GM12873 (cell line): Measurements from ENCODE around the gene BBOF1.

Experiments
- TF ChIP-seq, protein P1 (sequence below): IDR thresholded peaks from 2 replicates; pipeline ENCODE4 v1.5.1; 2012; ENCODE audit warnings: low read depth, mild to moderate bottlenecking, moderate library complexity, low read length, control low read depth; ENCODE audit not compliant: insufficient read depth; ENCODE audit errors: missing control alignments

BBOF1 gene

DNA sequence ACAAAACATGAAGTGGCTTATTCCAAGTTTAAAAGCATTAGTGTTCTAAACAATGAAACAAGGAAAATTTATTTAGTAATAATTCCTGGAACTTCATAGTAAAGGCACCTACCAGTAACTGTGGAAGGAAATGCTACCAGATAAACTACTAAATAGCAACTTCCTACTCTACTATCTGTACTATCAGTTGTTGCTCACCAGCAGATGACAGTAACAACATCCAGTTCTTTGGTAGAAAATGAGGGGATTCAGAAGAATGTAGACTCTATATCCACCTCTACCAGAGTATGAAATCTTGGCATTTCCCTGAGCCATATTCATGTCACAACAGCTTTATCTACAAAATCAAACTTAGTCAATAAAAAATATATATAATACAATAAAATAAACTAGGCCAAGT is 3.2 kb upstream of the BBOF1 start:
- TF ChIP-seq, protein P1, sequence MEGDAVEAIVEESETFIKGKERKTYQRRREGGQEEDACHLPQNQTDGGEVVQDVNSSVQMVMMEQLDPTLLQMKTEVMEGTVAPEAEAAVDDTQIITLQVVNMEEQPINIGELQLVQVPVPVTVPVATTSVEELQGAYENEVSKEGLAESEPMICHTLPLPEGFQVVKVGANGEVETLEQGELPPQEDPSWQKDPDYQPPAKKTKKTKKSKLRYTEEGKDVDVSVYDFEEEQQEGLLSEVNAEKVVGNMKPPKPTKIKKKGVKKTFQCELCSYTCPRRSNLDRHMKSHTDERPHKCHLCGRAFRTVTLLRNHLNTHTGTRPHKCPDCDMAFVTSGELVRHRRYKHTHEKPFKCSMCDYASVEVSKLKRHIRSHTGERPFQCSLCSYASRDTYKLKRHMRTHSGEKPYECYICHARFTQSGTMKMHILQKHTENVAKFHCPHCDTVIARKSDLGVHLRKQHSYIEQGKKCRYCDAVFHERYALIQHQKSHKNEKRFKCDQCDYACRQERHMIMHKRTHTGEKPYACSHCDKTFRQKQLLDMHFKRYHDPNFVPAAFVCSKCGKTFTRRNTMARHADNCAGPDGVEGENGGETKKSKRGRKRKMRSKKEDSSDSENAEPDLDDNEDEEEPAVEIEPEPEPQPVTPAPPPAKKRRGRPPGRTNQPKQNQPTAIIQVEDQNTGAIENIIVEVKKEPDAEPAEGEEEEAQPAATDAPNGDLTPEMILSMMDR, result no peak

DNA sequence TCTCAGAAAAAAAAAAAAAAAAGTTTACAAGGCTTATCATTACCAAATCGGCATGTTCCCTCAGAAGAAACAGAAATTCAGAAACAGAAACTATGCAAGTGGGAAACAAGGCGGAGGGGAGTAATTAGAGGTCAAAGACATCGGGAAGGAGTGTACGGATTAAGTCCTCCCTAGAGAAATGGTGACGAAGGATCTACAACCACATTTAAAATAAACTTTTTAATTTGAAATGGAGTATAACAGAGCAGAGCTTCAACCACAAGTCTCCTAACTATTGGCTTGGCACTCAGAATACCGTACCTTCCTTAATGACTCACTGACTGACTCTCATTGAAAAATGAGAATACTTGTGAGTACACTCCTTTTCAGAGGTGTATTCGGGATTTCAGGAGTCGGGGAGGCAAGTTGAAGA is 969 bp upstream of the BBOF1 start:
- TF ChIP-seq, protein P1, result no peak

DNA sequence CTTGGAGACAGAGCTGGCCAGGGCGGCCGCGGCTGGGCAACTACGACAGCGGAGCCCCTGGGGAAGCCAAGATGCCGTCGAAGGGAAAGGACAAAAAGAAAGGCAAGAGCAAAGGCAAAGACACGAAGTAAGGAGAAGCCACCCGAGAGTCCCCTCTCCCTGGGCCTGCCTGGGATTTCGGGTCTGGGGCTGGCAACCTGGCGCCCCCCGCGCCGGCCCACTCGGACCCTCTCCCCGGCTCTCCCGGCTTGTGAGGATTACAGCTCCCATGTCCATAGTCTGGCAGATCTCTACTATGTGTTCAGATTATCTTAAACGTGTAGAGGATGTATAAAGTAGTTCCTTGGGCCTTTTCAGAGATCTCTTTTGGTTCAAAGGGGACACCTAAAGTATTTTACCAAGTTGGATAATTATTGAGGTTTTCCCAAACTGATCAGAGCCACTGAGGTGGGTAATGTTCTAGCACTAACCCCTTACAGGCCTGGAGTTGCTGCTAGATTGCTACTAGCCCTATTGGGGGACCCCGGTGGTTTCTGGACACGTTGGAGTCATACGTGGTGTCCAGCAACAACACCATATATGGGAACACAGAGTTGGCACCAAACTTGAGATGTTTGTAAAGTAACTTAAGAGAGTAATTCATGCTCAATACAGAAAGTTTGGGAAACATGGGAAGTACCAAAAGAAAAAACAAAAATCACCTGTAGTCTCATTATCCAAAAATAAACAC is 424 bp downstream of the BBOF1 start:
- TF ChIP-seq, protein P1, result no peak

DNA sequence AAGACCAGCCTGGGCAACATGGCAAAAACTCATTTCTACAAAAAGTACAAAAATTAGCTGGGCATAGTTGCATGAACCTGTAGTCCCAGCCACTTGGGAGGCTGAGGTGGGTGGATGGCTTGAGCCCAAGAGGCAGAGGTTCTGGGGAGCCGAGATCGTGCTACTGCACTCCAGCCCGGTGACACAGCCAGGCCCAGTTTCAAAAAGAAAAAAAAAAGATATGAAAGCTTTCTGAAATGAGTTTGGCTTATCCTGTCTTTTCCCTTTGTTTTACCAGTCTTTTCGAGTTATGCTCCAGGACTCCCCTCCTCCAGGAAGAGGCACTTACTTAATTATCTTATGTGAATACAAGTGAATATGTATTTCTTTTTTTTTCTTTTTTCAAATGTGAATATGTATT is 3.2 kb downstream of the BBOF1 start:
- TF ChIP-seq, protein P1, result no peak

DNA sequence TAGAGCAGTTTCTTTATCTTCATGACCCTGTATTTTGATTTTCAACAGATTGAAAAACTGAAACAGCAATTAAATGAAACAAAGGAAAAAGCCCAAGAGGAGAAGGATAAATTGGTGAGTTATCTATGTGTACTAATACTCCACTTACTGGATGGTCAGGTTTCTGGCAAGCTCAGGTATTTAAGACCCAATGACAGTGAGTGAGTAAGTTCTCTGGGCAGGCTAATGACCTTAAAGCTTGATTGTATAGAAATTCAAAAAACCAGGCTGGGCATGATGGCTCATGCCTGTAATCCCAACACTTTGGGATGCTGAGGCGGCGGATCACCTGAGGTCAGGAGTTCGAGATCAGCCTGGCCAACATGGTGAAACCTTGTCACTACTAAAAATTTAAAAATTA is 10.0 kb downstream of the BBOF1 start:
- TF ChIP-seq, protein P1, result no peak

DNA sequence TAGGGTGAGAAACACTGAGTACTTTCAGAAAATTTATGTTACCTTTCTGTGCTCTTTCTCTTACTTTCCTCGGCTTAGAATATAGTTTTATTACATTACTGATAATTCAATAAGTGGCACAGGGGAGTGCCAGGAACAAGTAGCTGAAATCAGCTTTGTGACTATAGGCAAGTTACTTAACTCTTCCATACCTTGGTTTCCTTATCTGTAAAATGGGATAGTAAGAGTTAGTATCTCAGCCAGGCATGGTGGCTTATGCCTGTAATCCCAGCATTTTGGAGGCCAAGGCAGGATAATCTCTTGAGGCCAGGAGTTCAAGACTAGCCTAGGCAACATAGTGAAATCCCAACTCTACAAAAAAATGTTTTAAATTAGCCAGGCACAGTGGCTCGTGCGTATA is 15.4 kb downstream of the BBOF1 start:
- TF ChIP-seq, protein P1, result no peak

DNA sequence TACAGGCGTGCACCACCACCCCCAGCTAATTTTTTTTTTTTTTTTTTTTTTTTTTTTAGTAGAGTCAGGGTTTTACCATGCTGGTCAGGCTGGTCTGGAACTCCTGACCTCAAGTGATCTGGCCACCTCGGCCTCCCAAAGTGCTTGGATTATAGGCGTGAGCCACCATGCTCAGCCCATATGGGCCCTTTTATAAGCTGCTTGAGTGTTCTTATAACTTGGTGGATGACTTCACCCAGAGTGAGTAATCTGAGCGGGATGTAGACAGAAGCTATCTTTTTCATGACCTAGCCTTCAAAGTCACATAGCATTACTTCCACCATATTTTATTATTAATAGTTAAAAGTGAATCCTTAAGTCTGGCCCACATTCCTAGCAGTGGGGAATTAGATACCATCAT is 16.4 kb downstream of the BBOF1 start:
- TF ChIP-seq, protein P1, result no peak
